ENCODE data around the gene SLC39A2.

Gene SLC39A2

DNA sequence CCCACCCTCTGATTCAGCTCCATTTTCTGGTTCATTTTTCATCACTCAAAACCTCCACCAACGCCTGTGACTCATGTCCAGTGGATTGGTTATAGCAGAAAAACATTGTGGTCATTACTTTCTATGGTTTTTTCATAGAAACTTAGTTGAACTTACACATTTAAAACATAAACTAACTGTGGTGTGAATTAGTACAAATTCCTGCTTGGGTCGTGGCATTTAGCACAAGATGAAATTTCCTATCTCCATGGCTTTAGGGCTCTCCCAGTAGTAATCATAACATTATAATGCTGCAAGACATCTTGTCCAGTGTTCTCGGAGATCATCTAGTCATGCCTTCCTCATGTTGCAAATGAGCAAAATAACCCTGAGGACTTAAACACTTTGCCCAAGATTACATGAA is 50.2 kb downstream of the SLC39A2 start:
- no peak for DNase-seq

DNA sequence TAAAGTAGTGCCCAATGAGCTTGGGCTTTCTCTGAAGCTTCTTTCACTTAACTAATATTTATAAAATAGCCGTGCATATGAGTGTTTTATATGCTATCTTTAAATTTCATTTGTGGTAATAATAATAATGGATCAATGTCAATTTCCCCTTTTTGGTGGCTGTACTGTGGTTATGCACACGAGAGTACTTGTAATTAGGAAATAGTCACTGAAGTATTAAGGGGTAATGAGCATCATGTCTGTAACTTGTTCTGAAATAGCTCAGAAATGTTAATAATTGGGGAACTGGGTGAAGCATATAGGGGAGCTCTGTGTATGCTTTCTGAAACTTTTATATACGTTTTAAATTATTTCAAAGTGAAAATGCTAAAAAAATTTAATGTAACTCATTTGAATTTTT is 51.5 kb downstream of the SLC39A2 start:
- no peak for DNase-seq
